MM.1S (cell line): ENCODE measurements around the gene RELN.

Experiments used
- EZH2 ChIP-seq: fragments of 300-600 bp; sonication (generic); optimal IDR thresholded peaks from 2 replicates; pipeline ENCODE3; 2017; ENCODE audit warnings: low read depth, mild to moderate bottlenecking, antibody characterized with exemption, low read length, mixed read lengths
- EZH2phosphoT487 ChIP-seq: fragments of 300-600 bp; sonication (generic); IDR thresholded peaks from 2 replicates; pipeline ENCODE4 v1.6.1; 2018; ENCODE audit warnings: antibody characterized with exemption, low read length
- TF ChIP-seq, protein P1 (sequence below): fragments of 300-600 bp; sonication (generic); IDR thresholded peaks from 2 replicates; pipeline ENCODE4 v1.5.1; 2016; ENCODE audit warnings: antibody characterized with exemption, low read length, mixed read lengths

DNA sequence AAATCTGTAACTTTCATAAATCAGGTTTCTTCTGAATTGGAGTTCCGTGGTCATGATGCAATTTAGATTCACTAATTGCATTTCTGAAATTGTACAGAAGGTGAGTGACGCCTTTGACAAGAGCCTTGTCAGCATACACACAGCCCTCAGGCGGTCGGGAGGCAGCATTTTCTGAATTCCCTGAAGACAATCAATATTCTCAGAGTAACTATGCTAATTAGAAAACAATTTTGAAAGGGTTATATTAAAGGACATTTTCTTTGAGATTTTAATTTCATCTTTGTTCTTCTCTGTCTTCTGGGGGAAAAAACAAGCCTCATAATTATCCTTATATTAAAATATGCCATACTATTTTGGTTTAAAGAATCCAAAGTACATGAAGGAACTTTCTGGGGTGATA, 488.3 kb downstream of the RELN start:
- TF ChIP-seq, protein P1, sequence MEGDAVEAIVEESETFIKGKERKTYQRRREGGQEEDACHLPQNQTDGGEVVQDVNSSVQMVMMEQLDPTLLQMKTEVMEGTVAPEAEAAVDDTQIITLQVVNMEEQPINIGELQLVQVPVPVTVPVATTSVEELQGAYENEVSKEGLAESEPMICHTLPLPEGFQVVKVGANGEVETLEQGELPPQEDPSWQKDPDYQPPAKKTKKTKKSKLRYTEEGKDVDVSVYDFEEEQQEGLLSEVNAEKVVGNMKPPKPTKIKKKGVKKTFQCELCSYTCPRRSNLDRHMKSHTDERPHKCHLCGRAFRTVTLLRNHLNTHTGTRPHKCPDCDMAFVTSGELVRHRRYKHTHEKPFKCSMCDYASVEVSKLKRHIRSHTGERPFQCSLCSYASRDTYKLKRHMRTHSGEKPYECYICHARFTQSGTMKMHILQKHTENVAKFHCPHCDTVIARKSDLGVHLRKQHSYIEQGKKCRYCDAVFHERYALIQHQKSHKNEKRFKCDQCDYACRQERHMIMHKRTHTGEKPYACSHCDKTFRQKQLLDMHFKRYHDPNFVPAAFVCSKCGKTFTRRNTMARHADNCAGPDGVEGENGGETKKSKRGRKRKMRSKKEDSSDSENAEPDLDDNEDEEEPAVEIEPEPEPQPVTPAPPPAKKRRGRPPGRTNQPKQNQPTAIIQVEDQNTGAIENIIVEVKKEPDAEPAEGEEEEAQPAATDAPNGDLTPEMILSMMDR, result no peak
- TF ChIP-seq EZH2phosphoT487, result no peak
- TF ChIP-seq EZH2, result no peak
